Breast epithelium (tissue), 4 donors: ENCODE data around the gene ABCC1. TPM values are rescaled to one million over a fixed set of nuclear protein-coding genes. Genes with fewer than 3 reads are reported as not detected.

Source experiments
- DNase-seq, 2 donors: peaks; one replicate each; pipeline ENCODE4 v3.0.0-alpha.2; 2019; ENCODE audit warnings: low spot score in 2 of 2
- H3K27ac ChIP-seq, 2 donors: fragments of 200-600 bp; sonication (generic) in 1 of 2; one replicate each; pipeline ENCODE4 v1.5.1; 2016 to 2019; ENCODE audit warnings: mild to moderate bottlenecking in 1 of 2
- H3K27me3 ChIP-seq, 2 donors: fragments of 200-600 bp; sonication (generic) in 1 of 2; one replicate each; pipeline versions ENCODE4 v1.5.1 to v1.6.0; 2017 to 2019; ENCODE audit warnings: control low read depth in 1 of 2, mild to moderate bottlenecking in 1 of 2
- H3K36me3 ChIP-seq: fragments of 200-600 bp; one replicate; pipeline ENCODE4 v1.5.1; 2019
- H3K4me1 ChIP-seq, 2 donors: fragments of 200-600 bp; sonication (generic); one replicate each; pipeline ENCODE4 v1.5.1; 2016 to 2019; ENCODE audit warnings: control low read depth in 1 of 2
- H3K4me3 ChIP-seq, 3 donors: fragments of 200-600 bp; sonication (generic); 1 replicate in 2 of 3; 2 replicates in 1 of 3; pipeline ENCODE4 v1.5.1; 2016 to 2019; ENCODE audit warnings: mild to moderate bottlenecking in 3 of 3, moderate library complexity in 2 of 3
- H3K9me3 ChIP-seq, 2 donors: fragments of 200-600 bp; sonication (generic) in 1 of 2; one replicate each; pipeline ENCODE4 v1.5.1; 2016 to 2019; ENCODE audit warnings: control low read depth in 1 of 2
- CTCF ChIP-seq, 3 donors: fragments of 450-650 bp; IDR thresholded peaks; one replicate each; pipeline ENCODE4 v1.5.1; 2016 to 2017; ENCODE audit warnings: antibody characterized with exemption in 3 of 3, mild to moderate bottlenecking in 3 of 3, moderate library complexity in 3 of 3
- POLR2A ChIP-seq: fragments of 450-650 bp; IDR thresholded peaks from one replicate; pipeline ENCODE4 v1.6.1; 2016; ENCODE audit warnings: antibody characterized with exemption, mild to moderate bottlenecking, moderate library complexity
- POLR2AphosphoS5 ChIP-seq, 3 donors: sonication (generic); formaldehyde crosslinking; IDR thresholded peaks; one replicate each; pipeline ENCODE4 v1.6.1; 2017; ENCODE audit warnings: antibody characterized with exemption in 3 of 3
- intact Hi-C: fragments of 100-400 bp; cut with DNase I; formaldehyde crosslinking; loops from one replicate; pipeline ENCODE4 v1.15.1; 2023; ENCODE audit warnings: low total_unique reads
- total RNA-seq, 3 donors: library from RNA; depleted of rRNA; stranded (reverse); fragments of >200 nt; gene quantifications; one replicate each; pipeline ENCODE4 v1.1.0, GENCODE V29; 2016

Gene ABCC1
- total RNA-seq, 3 donors from 2014 or later: 14.6 to 26.9 (median 21.3) TPM

- H3K36me3 ChIP-seq: no peaks in the 10 kb centered on the region
- TF ChIP-seq POLR2A (no peak), CTCF (IDR thresholded peaks at IDR 0.05) (no peak), POLR2AphosphoS5 (IDR thresholded peaks at IDR 0.05) (no peak)
- intact Hi-C loops: no loop called here
- no peak overlapping the region for H3K4me3 ChIP-seq
- H3K27me3 ChIP-seq: no peaks in the 10 kb centered on the region
- DNase-seq: no peak
- no peaks in the 10 kb centered on the region for H3K4me1 ChIP-seq
- H3K9me3 ChIP-seq: no peaks in the 10 kb centered on the region
- H3K27ac ChIP-seq: no peak overlapping the region
Measured at GRCh38 chr16:16047761-16048160, 98.3 kb downstream of the ABCC1 start.

- Histone ChIP-seq H3K4me3 (no peak overlapping the region), H3K27ac (no peak overlapping the region), H3K9me3 (no peaks in the 10 kb centered on the region), H3K27me3 (no peaks in the 10 kb centered on the region), H3K36me3 (no peaks in the 10 kb centered on the region), H3K4me1 (no peaks in the 10 kb centered on the region)
- no peak for DNase-seq
- no peak for TF ChIP-seq CTCF (IDR thresholded peaks at IDR 0.05)
- intact Hi-C loops: no loop called here
Measured at GRCh38 chr16:16048904-16049582, 99.6 kb downstream of the ABCC1 start.

- TF ChIP-seq CTCF (IDR thresholded peaks at IDR 0.05) (no peak), POLR2A (no peak), POLR2AphosphoS5 (IDR thresholded peaks at IDR 0.05) (no peak)
- intact Hi-C loops: no loop called here
- Histone ChIP-seq H3K4me3 (no peak overlapping the region), H3K36me3 (no peaks in the 10 kb centered on the region), H3K27ac (no peak overlapping the region), H3K4me1 (no peaks in the 10 kb centered on the region), H3K27me3 (no peaks in the 10 kb centered on the region), H3K9me3 (no peaks in the 10 kb centered on the region)
- no peak for DNase-seq
Measured at GRCh38 chr16:16050106-16050505, 100.7 kb downstream of the ABCC1 start.

- H3K9me3 ChIP-seq: no peaks in the 10 kb centered on the region
- no peaks in the 10 kb centered on the region for H3K27me3 ChIP-seq
- no peaks in the 10 kb centered on the region for H3K36me3 ChIP-seq
- no peak for DNase-seq
- H3K27ac ChIP-seq: no peak overlapping the region
- no peak overlapping the region for H3K4me3 ChIP-seq
- TF ChIP-seq POLR2AphosphoS5 (IDR thresholded peaks at IDR 0.05) (no peak), POLR2A (no peak), CTCF (IDR thresholded peaks at IDR 0.05) (no peak)
- intact Hi-C loops: no loop called here
- H3K4me1 ChIP-seq: no peaks in the 10 kb centered on the region
Measured at GRCh38 chr16:16051132-16051531, 101.7 kb downstream of the ABCC1 start.

- no peaks in the 10 kb centered on the region for H3K9me3 ChIP-seq
- H3K4me3 ChIP-seq: no peak overlapping the region
- H3K27ac ChIP-seq: no peak overlapping the region
- TF ChIP-seq POLR2A (no peak), CTCF (IDR thresholded peaks at IDR 0.05) (no peak), POLR2AphosphoS5 (IDR thresholded peaks at IDR 0.05) (no peak)
- no peaks in the 10 kb centered on the region for H3K27me3 ChIP-seq
- intact Hi-C loops: no loop called here
- H3K36me3 ChIP-seq: no peaks in the 10 kb centered on the region
- H3K4me1 ChIP-seq: no peaks in the 10 kb centered on the region
- no peak for DNase-seq
Measured at GRCh38 chr16:16052916-16053315, 103.5 kb downstream of the ABCC1 start.
